GM18508 (cell line): Measurements from ENCODE around the gene ZC3HAV1L.
"Not testable (repeated sequence)": the region's sequence is repeated elsewhere in the genome, so short reads cannot be mapped to it uniquely, and the experiment has no call there.

Experiments
- ATAC-seq: cut with Tn5 transposase; IDR thresholded peaks from one replicate; pipeline ENCODE4 v1.9.1; 2021; ENCODE audit warnings: moderate number of reproducible peaks; ENCODE audit not compliant: insufficient read depth, unreplicated experiment

Gene ZC3HAV1L

DNA sequence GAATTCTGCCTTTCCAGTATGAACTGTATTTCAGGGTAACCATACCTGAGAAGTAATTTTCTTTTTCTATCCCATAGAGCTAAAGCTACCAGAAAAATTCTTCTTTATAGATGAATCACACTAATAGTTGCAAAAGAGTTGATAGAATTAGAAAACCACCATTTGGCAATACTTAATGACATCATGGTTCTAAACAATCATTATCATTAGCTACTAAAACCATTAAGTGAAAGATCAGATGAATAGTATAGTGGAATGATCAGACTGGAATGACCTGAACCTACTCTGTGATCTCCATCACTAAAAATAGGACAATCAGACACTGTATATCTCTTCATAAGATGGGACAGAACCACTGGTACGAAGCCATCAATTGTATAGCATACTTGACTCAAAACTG lies 19.8 kb upstream of the ZC3HAV1L start:
- ATAC-seq = no peak

DNA sequence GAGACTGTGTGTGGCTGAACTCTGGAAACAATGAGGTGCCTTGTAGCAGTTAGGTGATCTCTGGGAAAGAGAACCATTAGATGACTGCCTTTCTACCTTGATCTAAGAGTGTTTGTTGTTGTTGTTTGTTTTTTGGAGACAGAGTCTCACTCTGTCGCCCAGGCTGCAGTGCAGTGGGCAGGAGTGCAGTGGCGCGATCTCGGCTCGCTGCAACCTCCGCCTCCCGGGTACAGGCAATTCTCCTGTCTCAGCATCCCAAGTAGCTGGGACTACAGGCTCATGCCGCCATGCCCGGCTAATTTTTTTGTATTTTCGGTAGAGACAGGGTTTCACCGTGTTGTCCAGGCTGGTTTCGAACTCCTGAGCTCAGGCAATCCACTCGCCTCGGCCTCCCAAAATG lies 18.8 kb upstream of the ZC3HAV1L start:
- ATAC-seq = not testable (repeated sequence)

DNA sequence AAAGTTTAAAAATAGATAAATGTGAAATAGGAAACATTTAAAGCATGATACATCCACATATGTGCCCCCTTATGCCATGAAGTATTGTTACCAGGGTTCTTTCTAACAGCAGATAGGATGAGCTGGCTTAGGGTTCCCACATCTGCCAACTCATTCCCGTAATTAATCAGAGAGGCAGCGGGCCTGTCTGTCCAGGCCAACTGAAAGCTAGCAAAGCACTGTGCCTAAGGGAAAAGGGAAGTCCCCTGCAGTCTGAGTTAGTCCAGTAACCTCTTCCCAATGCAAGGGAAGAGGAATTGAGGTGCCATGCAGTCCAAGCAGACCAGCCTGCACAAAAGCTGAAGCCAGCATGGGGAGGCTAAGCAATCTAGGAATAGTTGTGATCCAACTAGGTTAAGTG lies 18.3 kb upstream of the ZC3HAV1L start:
- no peak for ATAC-seq

DNA sequence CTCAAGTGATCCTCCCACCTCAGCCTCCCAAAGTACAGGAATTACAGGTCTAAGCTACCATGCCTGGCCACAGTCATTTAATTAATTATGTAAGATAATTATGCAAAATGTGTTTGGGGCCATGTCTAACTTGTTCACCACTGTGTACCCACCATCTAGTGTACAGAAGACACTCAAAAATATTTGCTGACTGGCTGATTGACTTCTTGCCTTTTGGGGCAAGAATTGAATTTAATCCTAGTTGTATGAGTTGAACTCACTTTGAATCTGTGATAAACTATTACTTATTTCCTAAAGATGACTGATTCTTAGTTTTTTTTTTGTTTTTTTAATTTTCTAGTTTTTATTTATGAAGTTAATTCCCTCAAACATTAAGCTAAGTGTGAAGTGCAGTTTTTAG lies 15.8 kb upstream of the ZC3HAV1L start:
- ATAC-seq = no peak

GRCh38 chr7:139049936-139050335 lies 14.1 kb upstream of the ZC3HAV1L start:
- no peak for ATAC-seq

- ATAC-seq = no peak
Measured at GRCh38 chr7:139049111-139049510, 13.3 kb upstream of the ZC3HAV1L start.

DNA sequence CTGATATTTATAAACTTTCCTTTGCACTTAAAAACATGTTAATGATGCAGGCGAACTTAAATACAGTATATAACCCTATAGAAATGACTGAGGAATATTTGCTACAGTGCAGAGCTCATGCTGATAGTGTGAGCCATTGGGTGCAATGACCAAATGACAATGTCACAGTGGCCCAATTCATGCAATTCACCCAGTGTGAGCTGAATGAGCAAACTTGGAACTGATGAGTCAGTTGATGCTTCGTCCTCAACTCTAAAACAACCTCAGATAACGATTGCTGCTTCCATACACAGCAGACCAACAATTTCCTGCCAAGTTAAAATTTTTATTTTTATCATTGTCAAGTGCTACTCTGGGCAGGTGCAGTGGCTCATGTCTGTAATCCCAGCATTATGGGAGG lies 12.1 kb upstream of the ZC3HAV1L start:
- no peak for ATAC-seq

- ATAC-seq = no peak
Measured at GRCh38 chr7:139046143-139046542, 10.3 kb upstream of the ZC3HAV1L start.

GRCh38 chr7:139044813-139045794 lies 9.3 kb upstream of the ZC3HAV1L start:
- ATAC-seq = no peak

GRCh38 chr7:139043823-139044812 lies 8.3 kb upstream of the ZC3HAV1L start:
- no peak for ATAC-seq

GRCh38 chr7:139041378-139042085 lies 5.7 kb upstream of the ZC3HAV1L start:
- no peak for ATAC-seq

DNA sequence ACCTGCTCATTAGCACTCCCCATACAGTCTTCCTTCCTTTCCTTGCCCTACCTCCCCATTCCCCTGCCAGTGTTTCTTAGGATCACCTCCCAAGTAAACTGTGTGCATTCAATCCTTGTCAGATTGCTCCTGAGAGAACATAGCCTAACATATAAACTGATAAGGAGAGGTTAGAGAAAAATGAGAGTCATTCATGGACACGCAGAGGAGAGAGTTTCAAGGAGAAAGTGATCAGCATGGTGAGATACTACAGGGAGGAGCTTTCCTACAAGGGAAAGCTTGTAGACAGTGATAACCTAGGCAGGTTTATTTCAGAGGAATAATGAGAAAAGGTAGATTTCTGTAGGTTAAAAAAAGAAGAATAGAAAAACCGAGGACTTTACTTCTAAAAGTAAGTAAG lies 2.8 kb upstream of the ZC3HAV1L start:
- no peak for ATAC-seq

GRCh38 chr7:139036901-139037300 lies 1.1 kb upstream of the ZC3HAV1L start:
- ATAC-seq = no peak

DNA sequence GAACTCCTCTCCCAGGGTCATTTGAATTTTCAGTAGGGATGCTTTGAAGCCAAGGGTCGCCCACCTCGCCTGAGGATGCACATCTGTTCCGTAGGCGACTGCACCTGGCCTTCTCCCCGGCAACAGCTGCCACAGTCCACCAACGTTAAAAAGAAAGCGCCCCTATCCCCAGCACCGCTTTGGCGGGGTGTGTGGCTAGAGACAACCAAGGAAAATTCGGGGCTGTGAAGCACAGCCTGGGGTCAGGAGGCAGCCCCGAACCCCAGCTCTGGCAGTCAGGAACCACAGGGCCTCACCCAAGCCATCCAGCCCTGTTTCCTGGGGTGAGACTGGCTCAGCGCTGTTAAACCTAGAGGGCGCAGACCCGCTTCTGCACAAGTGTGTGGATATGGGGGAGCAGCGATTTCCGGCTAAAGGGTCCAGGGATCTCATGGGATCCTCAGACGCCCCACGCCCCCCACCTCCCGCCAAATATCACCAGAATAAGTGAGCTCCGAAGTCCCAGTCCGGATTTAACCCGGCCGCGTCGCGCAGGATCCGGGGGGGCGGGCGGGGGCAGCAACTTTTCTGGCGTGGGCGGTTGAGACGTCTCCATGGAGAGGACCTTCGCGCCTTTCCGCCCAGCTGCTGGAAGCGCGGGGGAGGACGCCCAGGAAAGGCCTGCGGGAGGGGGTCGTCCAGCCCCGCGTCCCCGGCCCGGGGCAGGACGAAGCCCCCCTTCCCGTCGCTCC lies 822 bp downstream of the ZC3HAV1L start:
- ATAC-seq = no peak

DNA sequence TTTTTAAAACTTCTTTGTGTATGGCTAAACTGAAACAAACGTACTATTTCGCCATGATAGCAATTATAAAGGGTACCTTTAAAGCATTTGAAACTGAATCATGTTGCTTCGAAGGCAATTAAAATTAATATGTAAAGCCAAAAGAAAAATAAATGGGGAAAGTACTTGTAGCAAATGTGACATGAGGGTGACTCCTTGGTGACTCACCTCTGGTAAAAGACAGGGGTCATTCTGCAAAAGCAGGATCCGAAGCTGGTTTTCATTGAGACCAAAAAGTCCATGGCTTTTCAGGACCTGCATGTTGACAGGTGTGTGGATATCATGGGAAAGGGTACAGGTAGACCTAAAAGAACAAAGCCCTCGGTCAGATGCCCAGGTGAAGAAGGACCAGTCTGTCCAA lies 1.5 kb downstream of the ZC3HAV1L start:
- no peak for ATAC-seq

DNA sequence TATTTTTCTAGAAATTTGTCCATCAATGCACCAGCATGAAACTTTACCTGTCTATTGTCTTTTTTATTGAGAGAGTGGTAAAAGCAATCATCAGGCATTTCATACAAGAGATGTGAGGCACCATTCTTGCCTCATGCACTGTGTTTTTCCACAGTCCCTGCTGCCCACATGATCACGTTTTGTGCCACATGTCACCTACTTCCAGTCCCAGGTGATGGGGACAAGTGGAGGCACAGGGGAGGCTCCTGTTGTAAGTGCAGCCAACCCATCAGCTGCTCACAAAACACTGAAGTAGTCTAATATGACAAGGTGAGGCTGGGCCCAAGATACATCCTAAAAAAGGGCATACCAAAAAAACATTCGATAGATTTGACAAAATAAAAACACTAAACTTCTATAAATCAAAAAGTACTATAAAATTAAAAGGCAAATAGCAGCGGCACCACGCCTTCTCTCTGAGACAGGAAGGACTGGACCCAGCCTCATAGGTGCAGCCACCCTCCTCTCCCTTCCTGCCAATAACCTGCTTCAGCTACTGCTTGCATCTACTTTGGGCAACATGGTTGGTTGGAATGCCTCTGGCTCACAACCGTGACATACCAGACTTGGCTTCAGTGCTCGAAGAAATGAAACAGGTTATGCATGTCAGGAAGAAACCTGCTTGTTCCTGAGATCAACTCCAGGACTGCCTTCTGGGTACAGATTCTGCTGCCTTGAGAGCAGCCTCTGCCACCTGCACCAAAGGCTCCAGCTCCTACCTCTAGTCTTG lies 2.3 kb downstream of the ZC3HAV1L start:
- no peak for ATAC-seq

GRCh38 chr7:139032473-139032872 lies 3.4 kb downstream of the ZC3HAV1L start:
- no peak for ATAC-seq

DNA sequence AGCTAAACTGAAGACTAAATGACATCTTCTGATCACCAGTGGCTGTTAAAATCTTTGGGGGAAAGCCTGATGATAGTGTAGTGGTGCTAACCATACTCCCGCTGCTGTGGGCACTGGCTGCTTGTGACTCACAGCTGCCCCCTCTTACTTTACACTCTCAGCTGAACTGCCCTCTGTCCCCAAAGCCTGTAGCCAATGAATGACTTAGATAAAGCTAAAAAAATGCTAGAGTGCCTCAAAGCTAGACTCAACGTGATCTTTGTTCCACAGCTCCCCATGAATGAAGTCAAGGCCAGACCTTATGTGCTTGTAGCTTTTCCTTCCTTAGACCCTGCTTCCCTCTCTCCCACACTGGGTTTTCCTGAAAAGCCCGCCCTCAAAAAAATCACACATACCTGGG lies 6.5 kb downstream of the ZC3HAV1L start:
- ATAC-seq = no peak

GRCh38 chr7:139026551-139026950 lies 9.3 kb downstream of the ZC3HAV1L start:
- no peak for ATAC-seq
